B cell (primary cell): ENCODE measurements around the gene PPEF2.

Experiments
- EZH2 ChIP-seq: IDR thresholded peaks from 2 replicates; pipeline ENCODE4 v1.6.1; 2012; ENCODE audit warnings: borderline replicate concordance, low read depth, mild to moderate bottlenecking, moderate library complexity, low read length; ENCODE audit not compliant: insufficient read depth, poor library complexity, severe bottlenecking
- TF ChIP-seq, protein P1 (sequence below): fragments of 200-600 bp; IDR thresholded peaks from one replicate; pipeline ENCODE4 v1.8.0; 2022; ENCODE audit warnings: antibody characterized with exemption, mild to moderate bottlenecking

DNA sequence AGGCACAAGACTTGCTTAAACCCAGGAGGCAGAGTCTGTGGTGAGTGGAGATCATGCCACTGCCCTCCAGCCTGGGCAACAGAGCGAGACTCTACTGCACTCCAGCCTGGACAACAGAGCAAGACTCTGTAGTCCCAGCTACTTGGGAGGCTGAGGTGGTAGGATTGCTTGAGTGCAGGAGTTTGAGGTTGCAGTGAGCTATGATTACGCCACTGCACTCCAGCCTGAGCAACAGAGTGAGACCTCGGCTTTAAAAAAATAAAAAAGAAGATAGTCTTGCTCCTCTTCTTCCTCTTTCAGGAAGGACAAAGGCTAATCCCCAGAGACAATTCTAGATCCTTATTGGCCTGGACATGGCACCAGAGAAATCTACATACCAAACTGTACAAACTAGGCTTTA, 5.7 kb upstream of the PPEF2 start:
- TF ChIP-seq, protein P1, sequence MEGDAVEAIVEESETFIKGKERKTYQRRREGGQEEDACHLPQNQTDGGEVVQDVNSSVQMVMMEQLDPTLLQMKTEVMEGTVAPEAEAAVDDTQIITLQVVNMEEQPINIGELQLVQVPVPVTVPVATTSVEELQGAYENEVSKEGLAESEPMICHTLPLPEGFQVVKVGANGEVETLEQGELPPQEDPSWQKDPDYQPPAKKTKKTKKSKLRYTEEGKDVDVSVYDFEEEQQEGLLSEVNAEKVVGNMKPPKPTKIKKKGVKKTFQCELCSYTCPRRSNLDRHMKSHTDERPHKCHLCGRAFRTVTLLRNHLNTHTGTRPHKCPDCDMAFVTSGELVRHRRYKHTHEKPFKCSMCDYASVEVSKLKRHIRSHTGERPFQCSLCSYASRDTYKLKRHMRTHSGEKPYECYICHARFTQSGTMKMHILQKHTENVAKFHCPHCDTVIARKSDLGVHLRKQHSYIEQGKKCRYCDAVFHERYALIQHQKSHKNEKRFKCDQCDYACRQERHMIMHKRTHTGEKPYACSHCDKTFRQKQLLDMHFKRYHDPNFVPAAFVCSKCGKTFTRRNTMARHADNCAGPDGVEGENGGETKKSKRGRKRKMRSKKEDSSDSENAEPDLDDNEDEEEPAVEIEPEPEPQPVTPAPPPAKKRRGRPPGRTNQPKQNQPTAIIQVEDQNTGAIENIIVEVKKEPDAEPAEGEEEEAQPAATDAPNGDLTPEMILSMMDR: no peak
- TF ChIP-seq EZH2: no peak
